GM21423 (cell line): ENCODE data around the gene SMIM43.
A peak's percentile ranks its signal among the peaks of the same experiment; 100 is the strongest.

Source experiments
- ATAC-seq: cut with Tn5 transposase; IDR thresholded peaks from one replicate; pipeline ENCODE4 v1.9.1; 2021; ENCODE audit warnings: mild to moderate bottlenecking, moderate library complexity; ENCODE audit not compliant: unreplicated experiment

Gene SMIM43

DNA sequence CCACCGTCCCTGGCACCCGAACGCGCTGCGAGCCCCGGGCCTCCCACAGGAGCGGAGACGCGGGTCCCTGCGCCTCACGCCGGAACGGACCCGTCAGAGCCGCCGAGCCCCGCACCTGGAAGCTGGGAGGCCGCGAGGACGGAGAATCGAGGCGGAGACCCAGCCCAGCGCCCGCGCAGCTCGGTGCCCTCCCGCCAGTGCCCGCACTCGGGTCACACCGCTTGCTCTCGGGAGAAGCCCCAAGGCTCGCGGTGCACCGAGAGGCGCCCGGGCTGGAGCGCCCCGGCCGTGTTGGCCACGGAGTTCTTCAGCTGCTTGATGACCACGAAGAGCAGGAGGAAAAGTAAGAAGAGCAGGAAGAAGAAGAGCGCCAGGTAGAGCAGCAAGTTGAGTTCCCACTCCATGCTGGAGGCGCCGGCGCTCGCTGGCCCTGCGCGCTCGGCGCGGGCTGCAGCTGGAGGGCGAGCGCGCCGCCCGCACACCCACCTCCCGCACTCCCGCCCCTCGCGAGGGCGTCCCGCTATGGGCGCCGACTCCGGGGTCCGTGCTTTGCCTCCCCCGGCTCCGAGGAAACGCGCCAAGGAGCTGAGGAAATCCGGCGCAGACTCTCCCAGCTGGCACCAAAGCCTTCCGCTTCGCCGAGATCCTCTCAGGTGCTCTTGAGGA is at the start of gene SMIM43:
Gene SMIM43 (minus strand): TSS at position 463 of the 666 bp plus-strand sequence. CDS start 59 bp downstream, at position 404.
- ATAC-seq = no peak

- ATAC-seq = no peak
These were observed 49.8 kb upstream of the SMIM43 start for GRCh38 chr4:121814756-121815155.

DNA sequence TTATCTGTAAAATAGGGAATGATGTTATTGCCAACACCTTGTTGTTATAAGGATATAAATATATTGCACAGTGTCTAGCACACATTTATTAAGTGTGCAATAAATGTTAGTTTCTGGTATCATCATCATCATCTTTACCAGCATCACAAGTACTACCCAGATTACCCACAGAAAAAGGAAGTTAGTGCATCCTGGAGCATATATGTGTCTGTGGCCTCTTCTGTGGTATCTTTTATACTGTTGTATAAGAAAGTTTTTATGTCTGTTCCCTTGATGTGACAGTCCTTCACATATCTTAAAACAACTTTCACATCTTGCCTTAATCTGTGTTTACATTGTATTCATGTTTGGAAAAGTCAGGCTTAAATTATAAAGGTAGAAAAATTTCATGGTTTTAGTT is 46.2 kb upstream of the SMIM43 start:
- no peak for ATAC-seq

DNA sequence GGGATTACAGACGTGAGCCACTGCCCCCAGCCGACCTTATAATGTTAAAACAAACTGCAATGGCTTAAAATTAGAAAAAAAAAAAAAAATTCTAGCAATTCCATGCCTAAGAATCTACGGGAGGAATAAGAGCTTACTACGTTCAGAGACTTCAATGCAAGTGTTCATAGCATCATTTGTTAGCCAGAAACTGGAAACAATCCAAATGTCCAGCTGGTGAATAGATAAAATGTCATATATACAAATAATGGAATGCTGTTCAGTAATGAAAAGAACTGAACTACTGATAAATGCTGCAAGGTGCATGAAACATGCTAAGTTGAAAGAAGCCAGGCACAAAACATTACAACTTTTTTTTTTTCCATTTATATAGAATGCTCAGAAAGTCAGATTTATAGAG is 41.4 kb upstream of the SMIM43 start:
- no peak for ATAC-seq

- no peak for ATAC-seq
These were observed 36.7 kb upstream of the SMIM43 start for GRCh38 chr4:121801715-121802075.

GRCh38 chr4:121800961-121801714 is 36.2 kb upstream of the SMIM43 start, which contains the start of gene EXOSC9:
Gene EXOSC9, plus strand, starts transcription at chr4:121801323. Its CDS starts 102 bp downstream, at chr4:121801425.
- ATAC-seq = peak; percentile 86

DNA sequence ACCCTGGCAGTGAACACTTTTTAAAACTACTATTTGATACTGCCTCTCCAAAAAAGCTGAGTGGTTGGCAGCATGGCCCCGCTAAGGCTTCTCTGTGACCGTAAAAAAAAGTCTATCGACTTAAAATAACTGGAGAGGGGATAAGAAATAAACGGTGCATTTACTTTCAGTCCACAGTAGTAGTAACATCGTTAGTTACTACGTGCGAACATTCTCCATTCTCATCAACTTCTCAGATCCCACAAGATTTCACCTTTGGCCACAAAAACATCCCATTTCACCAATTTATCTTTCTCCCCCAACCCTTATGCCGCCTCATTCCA is 35.6 kb upstream of the SMIM43 start:
- ATAC-seq = peak; percentile 29

- no peak for ATAC-seq
These were observed 35.0 kb upstream of the SMIM43 start for GRCh38 chr4:121799867-121800501.

- ATAC-seq = no peak
These were observed 34.4 kb upstream of the SMIM43 start for GRCh38 chr4:121799208-121799823.

GRCh38 chr4:121796283-121796682 is 31.3 kb upstream of the SMIM43 start:
- no peak for ATAC-seq

DNA sequence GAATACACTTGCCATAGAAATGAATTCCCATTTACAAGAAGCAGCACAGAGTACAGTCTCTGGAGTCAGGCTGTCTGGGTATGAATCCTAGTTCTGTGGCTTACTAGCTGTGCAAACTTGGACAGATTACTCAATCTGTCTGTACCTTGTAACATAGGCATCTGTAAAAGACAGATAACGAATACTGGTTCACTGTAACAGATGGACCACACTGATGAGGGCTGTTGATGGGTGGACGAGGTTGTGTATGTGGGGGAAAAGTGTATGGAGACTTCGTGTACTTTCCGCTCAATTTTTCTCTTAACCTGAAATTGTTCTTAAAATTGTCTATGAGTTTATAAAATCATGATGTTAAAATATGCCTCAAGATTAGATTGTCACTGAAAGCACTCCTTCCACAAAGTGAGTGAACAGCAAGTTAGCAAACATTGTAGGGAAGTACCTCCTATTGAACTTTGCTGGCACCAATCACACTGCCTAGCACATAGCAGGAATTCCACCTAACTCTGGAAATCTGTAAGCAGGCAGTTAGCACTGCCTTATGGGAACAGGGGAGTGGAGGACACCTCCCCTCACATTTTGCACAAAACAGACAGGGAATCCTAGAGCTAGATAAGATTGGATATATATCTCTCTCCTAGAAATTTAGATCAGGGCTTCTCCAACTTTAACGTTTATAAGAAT is 29.7 kb upstream of the SMIM43 start:
- no peak for ATAC-seq

- ATAC-seq = no peak
These were observed 28.0 kb upstream of the SMIM43 start for GRCh38 chr4:121792966-121793365.

GRCh38 chr4:121791481-121791880 is 26.5 kb upstream of the SMIM43 start:
- ATAC-seq = no peak

- ATAC-seq = no peak
These were observed 26.0 kb upstream of the SMIM43 start for GRCh38 chr4:121790976-121791375.

DNA sequence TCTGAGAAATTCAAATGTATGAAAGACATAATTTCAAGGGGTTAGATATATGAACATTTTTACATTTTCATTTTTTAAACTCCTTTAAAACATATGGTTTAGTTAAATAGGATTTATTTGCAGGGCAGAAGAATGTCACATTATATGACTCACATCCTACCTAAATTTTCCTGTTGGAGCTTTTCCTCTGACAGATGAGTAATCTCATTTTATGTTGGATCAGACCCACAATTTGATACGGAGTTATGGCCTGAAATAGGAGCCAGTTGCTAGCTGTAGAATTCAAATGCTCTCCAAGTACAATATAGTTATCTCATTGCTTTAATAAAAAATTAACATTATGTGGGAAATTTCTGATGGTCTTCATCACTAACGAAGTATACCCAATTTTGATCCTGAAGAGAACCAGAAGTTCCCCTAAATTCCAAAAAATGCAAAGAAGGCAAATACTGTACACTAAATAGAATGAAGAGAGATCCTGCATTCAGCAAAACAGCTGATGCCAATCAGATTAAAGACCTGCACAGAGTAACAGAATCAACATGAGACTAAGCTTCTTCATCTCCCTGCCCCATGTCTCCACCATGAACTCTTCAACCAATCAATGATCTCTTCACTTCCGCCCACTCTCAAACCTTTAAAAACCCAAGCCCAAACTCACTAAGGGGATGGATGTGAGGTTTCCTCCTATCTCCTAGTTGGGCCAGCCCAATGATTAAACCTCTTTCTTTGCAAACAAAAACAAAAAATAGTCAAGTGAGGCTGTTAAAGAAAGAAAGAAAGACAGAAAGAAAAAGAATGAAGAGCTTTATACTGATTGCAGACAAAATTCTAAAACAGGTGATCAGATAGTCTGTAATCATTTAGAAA is 25.2 kb upstream of the SMIM43 start:
- no peak for ATAC-seq

DNA sequence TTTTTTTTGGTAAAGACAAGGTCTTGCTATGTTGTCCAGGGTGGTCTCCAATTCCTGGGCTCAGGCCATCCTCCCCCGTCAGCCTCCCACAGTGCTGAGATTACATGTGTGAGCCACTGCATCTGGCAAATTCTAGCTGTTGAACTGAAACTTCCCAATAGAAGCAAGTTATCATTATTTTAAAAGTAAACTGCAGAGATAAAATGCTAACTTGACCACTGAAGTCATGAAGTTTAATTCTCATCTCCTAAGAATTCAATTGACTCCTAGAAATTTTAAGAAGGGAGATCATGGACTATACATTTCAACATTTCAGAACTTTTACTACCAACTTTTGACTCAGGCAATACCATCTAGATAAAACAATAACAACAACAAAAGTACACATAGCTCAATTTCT is 24.5 kb upstream of the SMIM43 start:
- ATAC-seq = no peak

GRCh38 chr4:121788896-121789295 is 23.9 kb upstream of the SMIM43 start:
- ATAC-seq = peak; percentile 82

- ATAC-seq = no peak
These were observed 21.3 kb upstream of the SMIM43 start for GRCh38 chr4:121786221-121786620.

GRCh38 chr4:121785479-121785878 is 20.5 kb upstream of the SMIM43 start:
- ATAC-seq = no peak

GRCh38 chr4:121784975-121785374 is 20.0 kb upstream of the SMIM43 start:
- ATAC-seq = no peak
